SK-N-SH treated with all-trans-retinoic acid at 6 μM for 48 hours (cell line): ENCODE data around the gene ZNF691.

Experiments used
- ZC3H10 ChIP-seq: fragments of 250-450 bp; sonication (Bioruptor Pico); IDR thresholded peaks from 2 replicates; pipeline ENCODE4 v1.5.1; 2021; ENCODE audit warnings: mild to moderate bottlenecking, moderate library complexity
- ZNF8 ChIP-seq: fragments of 450-650 bp; formaldehyde crosslinking; IDR thresholded peaks from 2 replicates; pipeline ENCODE4 v1.5.0; 2020; ENCODE audit warnings: mild to moderate bottlenecking, moderate library complexity
- TF ChIP-seq, protein P1 (sequence below): fragments of 250-450 bp; sonication (Bioruptor Pico); IDR thresholded peaks from 2 replicates; pipeline ENCODE4 v1.5.1; 2020; ENCODE audit warnings: low read depth, mild to moderate bottlenecking, moderate library complexity
- TF ChIP-seq, protein P2 (sequence below): fragments of 250-450 bp; sonication (Bioruptor Pico); IDR thresholded peaks from 2 replicates; pipeline ENCODE4 v1.5.0; 2020; ENCODE audit warnings: mild to moderate bottlenecking, moderate library complexity
- TF ChIP-seq, protein P3 (sequence below): fragments of 250-450 bp; sonication (Bioruptor Pico); IDR thresholded peaks from 2 replicates; pipeline ENCODE4 v1.8.0; 2020; ENCODE audit warnings: mild to moderate bottlenecking, moderate library complexity, borderline replicate concordance

DNA sequence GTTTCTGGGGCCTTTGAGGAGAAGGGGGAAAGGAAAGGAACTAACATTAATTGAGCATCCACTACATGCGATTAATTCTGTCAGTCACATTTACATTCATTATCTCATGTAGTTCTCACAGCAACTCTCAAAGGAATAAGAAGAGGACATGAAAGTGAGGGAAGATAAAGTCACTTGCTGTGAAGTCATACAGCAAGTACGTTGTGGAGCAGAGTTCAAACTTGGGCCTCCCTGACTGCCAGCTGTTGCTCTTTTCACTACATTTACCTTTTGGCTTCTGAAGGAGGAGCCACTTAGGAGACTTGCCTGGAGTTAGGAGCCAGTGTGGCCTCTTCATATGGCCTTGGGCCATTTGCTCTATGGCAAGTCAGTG lies 6.2 kb downstream of the ZNF691 start:
- TF ChIP-seq, protein P1, sequence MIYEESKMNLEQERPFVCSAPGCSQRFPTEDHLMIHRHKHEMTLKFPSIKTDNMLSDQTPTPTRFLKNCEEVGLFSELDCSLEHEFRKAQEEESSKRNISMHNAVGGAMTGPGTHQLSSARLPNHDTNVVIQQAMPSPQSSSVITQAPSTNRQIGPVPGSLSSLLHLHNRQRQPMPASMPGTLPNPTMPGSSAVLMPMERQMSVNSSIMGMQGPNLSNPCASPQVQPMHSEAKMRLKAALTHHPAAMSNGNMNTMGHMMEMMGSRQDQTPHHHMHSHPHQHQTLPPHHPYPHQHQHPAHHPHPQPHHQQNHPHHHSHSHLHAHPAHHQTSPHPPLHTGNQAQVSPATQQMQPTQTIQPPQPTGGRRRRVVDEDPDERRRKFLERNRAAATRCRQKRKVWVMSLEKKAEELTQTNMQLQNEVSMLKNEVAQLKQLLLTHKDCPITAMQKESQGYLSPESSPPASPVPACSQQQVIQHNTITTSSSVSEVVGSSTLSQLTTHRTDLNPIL (CRISPR knock-in tag) = no peak
- TF ChIP-seq, protein P2, sequence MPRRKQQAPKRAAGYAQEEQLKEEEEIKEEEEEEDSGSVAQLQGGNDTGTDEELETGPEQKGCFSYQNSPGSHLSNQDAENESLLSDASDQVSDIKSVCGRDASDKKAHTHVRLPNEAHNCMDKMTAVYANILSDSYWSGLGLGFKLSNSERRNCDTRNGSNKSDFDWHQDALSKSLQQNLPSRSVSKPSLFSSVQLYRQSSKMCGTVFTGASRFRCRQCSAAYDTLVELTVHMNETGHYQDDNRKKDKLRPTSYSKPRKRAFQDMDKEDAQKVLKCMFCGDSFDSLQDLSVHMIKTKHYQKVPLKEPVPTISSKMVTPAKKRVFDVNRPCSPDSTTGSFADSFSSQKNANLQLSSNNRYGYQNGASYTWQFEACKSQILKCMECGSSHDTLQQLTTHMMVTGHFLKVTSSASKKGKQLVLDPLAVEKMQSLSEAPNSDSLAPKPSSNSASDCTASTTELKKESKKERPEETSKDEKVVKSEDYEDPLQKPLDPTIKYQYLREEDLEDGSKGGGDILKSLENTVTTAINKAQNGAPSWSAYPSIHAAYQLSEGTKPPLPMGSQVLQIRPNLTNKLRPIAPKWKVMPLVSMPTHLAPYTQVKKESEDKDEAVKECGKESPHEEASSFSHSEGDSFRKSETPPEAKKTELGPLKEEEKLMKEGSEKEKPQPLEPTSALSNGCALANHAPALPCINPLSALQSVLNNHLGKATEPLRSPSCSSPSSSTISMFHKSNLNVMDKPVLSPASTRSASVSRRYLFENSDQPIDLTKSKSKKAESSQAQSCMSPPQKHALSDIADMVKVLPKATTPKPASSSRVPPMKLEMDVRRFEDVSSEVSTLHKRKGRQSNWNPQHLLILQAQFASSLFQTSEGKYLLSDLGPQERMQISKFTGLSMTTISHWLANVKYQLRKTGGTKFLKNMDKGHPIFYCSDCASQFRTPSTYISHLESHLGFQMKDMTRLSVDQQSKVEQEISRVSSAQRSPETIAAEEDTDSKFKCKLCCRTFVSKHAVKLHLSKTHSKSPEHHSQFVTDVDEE (CRISPR knock-in tag) = no peak
- no peak for TF ChIP-seq ZNF8 (CRISPR knock-in tag)
- TF ChIP-seq, protein P3, sequence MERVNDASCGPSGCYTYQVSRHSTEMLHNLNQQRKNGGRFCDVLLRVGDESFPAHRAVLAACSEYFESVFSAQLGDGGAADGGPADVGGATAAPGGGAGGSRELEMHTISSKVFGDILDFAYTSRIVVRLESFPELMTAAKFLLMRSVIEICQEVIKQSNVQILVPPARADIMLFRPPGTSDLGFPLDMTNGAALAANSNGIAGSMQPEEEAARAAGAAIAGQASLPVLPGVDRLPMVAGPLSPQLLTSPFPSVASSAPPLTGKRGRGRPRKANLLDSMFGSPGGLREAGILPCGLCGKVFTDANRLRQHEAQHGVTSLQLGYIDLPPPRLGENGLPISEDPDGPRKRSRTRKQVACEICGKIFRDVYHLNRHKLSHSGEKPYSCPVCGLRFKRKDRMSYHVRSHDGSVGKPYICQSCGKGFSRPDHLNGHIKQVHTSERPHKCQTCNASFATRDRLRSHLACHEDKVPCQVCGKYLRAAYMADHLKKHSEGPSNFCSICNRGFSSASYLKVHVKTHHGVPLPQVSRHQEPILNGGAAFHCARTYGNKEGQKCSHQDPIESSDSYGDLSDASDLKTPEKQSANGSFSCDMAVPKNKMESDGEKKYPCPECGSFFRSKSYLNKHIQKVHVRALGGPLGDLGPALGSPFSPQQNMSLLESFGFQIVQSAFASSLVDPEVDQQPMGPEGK = no peak
- no peak for TF ChIP-seq ZC3H10 (CRISPR knock-in tag)
